ENCODE data around the gene IQGAP2.

Gene IQGAP2

DNA sequence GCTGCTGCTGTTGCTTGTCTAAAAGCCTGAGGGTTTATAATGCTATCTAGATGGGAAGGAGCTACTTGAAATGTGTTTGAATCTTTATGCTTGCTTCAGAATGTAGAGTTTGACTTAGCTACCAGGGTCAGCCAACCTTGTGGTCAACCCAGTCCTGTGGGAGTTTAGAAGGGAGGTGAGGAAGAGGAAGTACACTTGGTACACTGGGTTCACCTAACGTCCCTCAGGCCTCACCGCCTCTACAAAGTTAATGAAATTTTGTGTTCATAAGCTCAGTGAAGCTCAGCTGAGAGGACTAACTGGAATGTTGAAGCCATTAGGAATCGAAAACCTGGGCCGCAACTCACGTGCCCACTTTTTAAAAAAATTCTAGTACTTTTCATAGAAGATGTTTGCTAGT lies 10.7 kb downstream of the IQGAP2 start:
- no peak for TF ChIP-seq TCF12 (IDR thresholded peaks at IDR 0.05; ENCODE audit: low read depth)
- no peak for TF ChIP-seq MAX (IDR thresholded peaks at IDR 0.05)
- TF ChIP-seq FOXM1 (IDR thresholded peaks at IDR 0.05; ENCODE audit: borderline replicate concordance, low read depth) = no peak
- no peak for TF ChIP-seq TEAD4 (IDR thresholded peaks at IDR 0.05)
- no peak for TF ChIP-seq CEBPB (IDR thresholded peaks at IDR 0.05)
- TF ChIP-seq EGR1 (IDR thresholded peaks at IDR 0.05) = no peak
- TF ChIP-seq, protein P1, sequence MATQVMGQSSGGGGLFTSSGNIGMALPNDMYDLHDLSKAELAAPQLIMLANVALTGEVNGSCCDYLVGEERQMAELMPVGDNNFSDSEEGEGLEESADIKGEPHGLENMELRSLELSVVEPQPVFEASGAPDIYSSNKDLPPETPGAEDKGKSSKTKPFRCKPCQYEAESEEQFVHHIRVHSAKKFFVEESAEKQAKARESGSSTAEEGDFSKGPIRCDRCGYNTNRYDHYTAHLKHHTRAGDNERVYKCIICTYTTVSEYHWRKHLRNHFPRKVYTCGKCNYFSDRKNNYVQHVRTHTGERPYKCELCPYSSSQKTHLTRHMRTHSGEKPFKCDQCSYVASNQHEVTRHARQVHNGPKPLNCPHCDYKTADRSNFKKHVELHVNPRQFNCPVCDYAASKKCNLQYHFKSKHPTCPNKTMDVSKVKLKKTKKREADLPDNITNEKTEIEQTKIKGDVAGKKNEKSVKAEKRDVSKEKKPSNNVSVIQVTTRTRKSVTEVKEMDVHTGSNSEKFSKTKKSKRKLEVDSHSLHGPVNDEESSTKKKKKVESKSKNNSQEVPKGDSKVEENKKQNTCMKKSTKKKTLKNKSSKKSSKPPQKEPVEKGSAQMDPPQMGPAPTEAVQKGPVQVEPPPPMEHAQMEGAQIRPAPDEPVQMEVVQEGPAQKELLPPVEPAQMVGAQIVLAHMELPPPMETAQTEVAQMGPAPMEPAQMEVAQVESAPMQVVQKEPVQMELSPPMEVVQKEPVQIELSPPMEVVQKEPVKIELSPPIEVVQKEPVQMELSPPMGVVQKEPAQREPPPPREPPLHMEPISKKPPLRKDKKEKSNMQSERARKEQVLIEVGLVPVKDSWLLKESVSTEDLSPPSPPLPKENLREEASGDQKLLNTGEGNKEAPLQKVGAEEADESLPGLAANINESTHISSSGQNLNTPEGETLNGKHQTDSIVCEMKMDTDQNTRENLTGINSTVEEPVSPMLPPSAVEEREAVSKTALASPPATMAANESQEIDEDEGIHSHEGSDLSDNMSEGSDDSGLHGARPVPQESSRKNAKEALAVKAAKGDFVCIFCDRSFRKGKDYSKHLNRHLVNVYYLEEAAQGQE (IDR thresholded peaks at IDR 0.05; ENCODE audit: low read depth) = no peak
- TF ChIP-seq, protein P2, sequence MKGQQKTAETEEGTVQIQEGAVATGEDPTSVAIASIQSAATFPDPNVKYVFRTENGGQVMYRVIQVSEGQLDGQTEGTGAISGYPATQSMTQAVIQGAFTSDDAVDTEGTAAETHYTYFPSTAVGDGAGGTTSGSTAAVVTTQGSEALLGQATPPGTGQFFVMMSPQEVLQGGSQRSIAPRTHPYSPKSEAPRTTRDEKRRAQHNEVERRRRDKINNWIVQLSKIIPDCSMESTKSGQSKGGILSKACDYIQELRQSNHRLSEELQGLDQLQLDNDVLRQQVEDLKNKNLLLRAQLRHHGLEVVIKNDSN (IDR thresholded peaks at IDR 0.05) = no peak
- no peak for TF ChIP-seq YY1 (IDR thresholded peaks at IDR 0.05; ENCODE audit: low read depth)
- no peak for TF ChIP-seq ZBTB7A (IDR thresholded peaks at IDR 0.05; ENCODE audit: low read depth)
- TF ChIP-seq RAD21 (IDR thresholded peaks at IDR 0.05; ENCODE audit: low read depth) = no peak
- TF ChIP-seq TAF1 (IDR thresholded peaks at IDR 0.05; ENCODE audit: low read depth) = no peak
- TF ChIP-seq CREB1 (IDR thresholded peaks at IDR 0.05; ENCODE audit: low read depth) = no peak

GRCh38 chr5:76414788-76415187 lies 11.7 kb downstream of the IQGAP2 start:
- TF ChIP-seq EP300 (IDR thresholded peaks at IDR 0.05; ENCODE audit: borderline replicate concordance) (no peak), TAF1 (IDR thresholded peaks at IDR 0.05; ENCODE audit: low read depth) (no peak), FOXM1 (IDR thresholded peaks at IDR 0.05; ENCODE audit: borderline replicate concordance, low read depth) (no peak), NFIC (IDR thresholded peaks at IDR 0.05) (no peak), YY1 (IDR thresholded peaks at IDR 0.05; ENCODE audit: low read depth) (no peak), MAX (IDR thresholded peaks at IDR 0.05) (no peak), EGR1 (IDR thresholded peaks at IDR 0.05) (no peak), CEBPB (IDR thresholded peaks at IDR 0.05) (no peak), CREB1 (IDR thresholded peaks at IDR 0.05; ENCODE audit: low read depth) (no peak), ZBTB7A (IDR thresholded peaks at IDR 0.05; ENCODE audit: low read depth) (no peak), TCF12 (IDR thresholded peaks at IDR 0.05; ENCODE audit: low read depth) (no peak), TEAD4 (IDR thresholded peaks at IDR 0.05) (no peak), RAD21 (IDR thresholded peaks at IDR 0.05; ENCODE audit: low read depth) (no peak)
- TF ChIP-seq, protein P2 (IDR thresholded peaks at IDR 0.05) = no peak
- TF ChIP-seq, protein P1 (IDR thresholded peaks at IDR 0.05; ENCODE audit: low read depth) = no peak

- TF ChIP-seq, protein P1 (IDR thresholded peaks at IDR 0.05; ENCODE audit: low read depth) = no peak
- no peak for TF ChIP-seq EGR1 (IDR thresholded peaks at IDR 0.05)
- TF ChIP-seq NFIC (IDR thresholded peaks at IDR 0.05) = no peak
- no peak for TF ChIP-seq FOXM1 (IDR thresholded peaks at IDR 0.05; ENCODE audit: borderline replicate concordance, low read depth)
- TF ChIP-seq CEBPB (IDR thresholded peaks at IDR 0.05) = no peak
- TF ChIP-seq YY1 (IDR thresholded peaks at IDR 0.05; ENCODE audit: low read depth) = no peak
- TF ChIP-seq MAX (IDR thresholded peaks at IDR 0.05) = no peak
- TF ChIP-seq, protein P2 (IDR thresholded peaks at IDR 0.05) = no peak
- no peak for TF ChIP-seq TEAD4 (IDR thresholded peaks at IDR 0.05)
- no peak for TF ChIP-seq TAF1 (IDR thresholded peaks at IDR 0.05; ENCODE audit: low read depth)
- no peak for TF ChIP-seq EP300 (IDR thresholded peaks at IDR 0.05; ENCODE audit: borderline replicate concordance)
- TF ChIP-seq CREB1 (IDR thresholded peaks at IDR 0.05; ENCODE audit: low read depth) = no peak
- TF ChIP-seq ZBTB7A (IDR thresholded peaks at IDR 0.05; ENCODE audit: low read depth) = no peak
- TF ChIP-seq TCF12 (IDR thresholded peaks at IDR 0.05; ENCODE audit: low read depth) = no peak
- no peak for TF ChIP-seq RAD21 (IDR thresholded peaks at IDR 0.05; ENCODE audit: low read depth)
Observed at GRCh38 chr5:76415855-76416254, 12.8 kb downstream of the IQGAP2 start.
